ENCODE measurements around the gene DIP2B. TPM values are rescaled to one million over a fixed set of nuclear protein-coding genes. Genes with fewer than 3 reads are reported as not detected.

The DIP2B gene
- total RNA-seq, 1 experiment from 2014 or later, result 19.0 TPM

DNA sequence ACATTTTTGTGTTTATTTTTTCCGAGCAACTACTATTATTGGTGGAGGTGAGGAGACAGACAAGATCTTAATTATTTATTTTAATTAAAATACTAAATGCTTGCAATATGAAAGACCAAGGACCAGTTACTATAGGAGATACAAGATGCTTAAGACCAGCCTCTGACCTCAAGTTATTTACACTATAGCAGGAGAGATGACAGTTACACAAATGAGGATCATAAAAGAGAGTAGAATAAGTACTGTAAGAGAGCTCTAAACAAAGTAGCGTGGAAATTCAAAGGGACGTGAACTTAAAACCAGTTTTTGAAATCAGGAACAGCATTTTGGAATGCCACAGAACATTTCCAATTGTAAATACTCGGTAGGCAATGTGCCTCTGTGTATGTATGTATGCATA is 131.1 kb downstream of the DIP2B start:
- DNase-seq (ENCODE audit: low read depth), result no peak

GRCh38 chr12:50636505-50636904 is 131.7 kb downstream of the DIP2B start:
- DNase-seq (ENCODE audit: low read depth), result no peak

DNA sequence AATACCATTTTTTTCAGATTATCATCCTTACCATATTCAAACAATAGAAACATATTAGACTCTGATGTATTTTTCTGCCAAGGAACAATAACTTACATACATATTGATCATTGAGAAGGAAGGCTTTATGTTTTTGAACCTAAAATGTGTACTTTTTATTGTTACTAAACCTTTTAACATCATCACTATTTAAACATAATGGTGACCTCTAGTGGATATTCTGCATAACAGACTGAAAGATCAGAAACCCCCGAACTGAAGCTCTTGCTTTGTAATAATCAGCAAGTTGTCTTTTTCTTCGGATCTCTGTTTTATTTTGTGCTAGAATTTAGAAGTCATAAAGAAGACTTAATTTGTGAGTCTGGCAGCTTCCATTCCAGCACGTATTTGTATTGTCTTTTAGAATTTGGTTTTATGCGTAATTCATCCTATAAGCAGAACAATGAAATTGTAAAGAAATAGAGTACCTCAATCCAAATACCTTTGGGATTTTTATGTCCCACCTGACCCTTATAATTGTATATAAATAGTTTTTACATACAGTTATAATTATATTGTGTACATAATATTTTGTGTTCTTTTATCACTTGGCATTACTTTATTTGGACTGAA is 133.2 kb downstream of the DIP2B start:
- peak; percentile 52 for DNase-seq (ENCODE audit: low read depth)

GRCh38 chr12:50638482-50638880 is 133.7 kb downstream of the DIP2B start:
- no peak for DNase-seq (ENCODE audit: low read depth)

DNA sequence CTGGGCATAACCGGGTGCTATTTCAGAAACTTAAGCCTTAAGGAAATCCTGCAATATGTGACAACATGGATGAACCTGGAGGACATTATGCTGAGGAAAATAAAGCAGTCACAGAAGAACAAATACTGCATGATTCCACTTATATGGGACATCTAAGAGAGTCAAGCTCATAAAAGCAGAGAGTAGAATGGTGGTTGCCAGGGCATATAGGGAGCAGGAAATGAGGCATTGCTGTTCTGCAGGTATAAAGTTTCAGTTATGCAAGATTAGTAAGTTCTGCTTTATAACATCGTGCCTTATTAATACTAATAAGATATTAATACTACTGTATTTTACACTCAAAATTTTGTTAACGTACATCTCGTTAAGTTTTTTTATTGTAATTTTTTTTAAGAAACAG is 134.9 kb downstream of the DIP2B start:
- DNase-seq (ENCODE audit: low read depth), result no peak

DNA sequence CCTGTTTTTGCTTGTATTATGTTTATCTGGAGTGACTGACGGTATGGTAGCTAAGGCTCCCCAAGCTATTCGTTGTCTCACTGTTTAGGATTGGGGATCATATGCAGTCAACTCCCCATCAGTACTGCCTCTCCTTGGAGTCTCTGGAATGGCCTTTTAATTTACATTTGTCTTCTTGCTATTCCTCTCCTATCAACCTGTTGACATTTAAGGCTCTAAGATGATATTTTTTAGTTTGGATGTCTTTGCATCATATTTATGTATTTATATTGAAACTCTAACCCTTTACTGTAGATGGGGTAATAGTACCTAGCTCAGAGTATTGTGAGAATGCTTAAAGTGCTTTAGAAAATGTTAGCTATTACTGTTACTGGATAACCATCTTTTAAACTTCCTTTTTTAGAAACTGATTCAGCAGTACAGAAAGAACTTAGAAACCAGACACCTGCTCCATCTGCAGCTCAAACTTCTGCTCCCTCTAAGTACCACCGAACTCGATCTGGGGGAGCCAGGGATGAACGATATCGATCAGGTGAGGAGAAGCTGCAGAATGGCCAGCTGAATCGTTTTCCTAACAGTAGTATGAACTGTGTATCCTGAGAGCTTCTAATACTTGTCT is 135.6 kb downstream of the DIP2B start:
- no peak for DNase-seq (ENCODE audit: low read depth)

DNA sequence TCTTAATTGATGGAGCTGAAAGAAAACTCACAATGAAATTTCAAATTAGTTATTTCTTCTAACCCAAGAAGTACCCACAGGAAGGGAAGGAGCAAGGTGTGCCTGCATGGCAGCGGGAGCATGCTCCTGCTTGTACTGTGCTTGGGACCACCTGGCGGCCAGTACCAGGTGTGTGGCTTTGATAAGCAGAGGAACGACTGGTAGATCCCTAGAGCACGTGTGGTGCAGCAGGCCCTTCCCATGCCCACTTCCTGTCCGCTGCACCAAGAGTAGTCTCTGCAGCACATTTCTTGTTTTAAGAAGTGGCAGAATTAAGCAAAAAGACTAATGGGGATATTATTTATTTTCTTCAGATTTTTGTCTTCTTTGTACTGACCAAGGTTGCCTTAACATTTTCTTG is 136.8 kb downstream of the DIP2B start:
- peak; percentile 18 for DNase-seq (ENCODE audit: low read depth)

- peak; percentile 89 for DNase-seq (ENCODE audit: low read depth)
These were observed 137.3 kb downstream of the DIP2B start for GRCh38 chr12:50642035-50642451.

GRCh38 chr12:50642761-50643160 is 138.0 kb downstream of the DIP2B start:
- DNase-seq (ENCODE audit: low read depth), result no peak

DNA sequence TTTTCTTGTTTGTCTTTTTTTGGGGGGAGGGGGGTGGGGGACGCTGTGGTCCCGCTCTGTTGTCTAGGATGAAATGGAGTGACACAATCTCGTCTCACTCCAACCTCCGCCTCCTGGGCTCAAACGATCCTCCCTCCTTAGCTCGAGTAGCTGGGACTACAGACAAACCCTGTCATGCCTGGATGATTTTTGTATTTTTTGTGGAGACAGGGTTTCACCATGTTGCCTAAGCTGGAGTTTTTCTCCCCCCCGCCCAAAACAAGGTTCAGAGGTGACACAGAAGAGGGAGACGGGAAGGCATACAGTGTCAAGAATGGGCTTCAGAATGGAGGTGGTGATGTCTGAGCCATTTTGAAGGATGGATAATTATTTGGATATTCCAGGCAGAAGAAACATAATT is 142.2 kb downstream of the DIP2B start:
- no peak for DNase-seq (ENCODE audit: low read depth)

DNA sequence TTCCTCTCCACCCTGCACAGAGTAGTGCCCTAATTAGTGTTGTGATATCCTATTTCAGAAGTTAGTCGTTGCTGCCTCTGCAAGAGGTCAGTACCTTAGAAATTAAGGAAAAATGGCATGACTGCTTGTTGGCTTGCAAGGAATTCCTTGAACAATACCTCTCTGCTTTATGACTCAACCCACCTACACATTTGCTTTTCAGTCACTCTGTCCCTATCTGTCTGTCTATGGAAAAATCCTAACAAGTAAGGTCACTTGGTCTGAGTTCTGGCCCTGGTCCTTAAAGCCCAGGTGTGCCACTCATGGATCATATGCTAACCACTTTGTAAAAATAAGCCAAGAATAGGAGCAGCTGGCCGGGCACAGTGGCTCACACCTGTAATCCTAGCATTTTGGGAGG is 142.7 kb downstream of the DIP2B start:
- DNase-seq (ENCODE audit: low read depth), result peak; percentile 6

DNA sequence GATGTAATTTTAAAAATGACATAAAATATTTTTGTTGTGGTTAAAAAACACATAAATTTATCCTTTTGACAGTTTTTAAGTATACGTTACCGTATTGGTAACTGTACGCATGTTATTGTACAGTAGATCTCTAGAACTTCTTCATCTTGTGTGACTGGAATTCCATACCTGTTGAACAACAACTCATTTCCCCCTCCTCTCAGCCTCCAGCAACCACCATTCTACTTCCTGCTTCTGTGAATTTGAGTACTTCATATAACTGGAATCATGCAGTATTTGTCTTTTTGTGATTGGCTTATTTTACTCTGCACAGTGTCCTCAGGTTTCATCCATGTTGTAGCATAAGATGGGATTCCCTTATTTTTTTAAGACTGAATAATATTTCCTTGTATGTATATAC is 145.5 kb downstream of the DIP2B start:
- DNase-seq (ENCODE audit: low read depth), result no peak

GRCh38 chr12:50655374-50655921 is 150.7 kb downstream of the DIP2B start:
- no peak for DNase-seq (ENCODE audit: low read depth)

- DNase-seq (ENCODE audit: low read depth), result no peak
These were observed 154.5 kb downstream of the DIP2B start for GRCh38 chr12:50659260-50659659.

DNA sequence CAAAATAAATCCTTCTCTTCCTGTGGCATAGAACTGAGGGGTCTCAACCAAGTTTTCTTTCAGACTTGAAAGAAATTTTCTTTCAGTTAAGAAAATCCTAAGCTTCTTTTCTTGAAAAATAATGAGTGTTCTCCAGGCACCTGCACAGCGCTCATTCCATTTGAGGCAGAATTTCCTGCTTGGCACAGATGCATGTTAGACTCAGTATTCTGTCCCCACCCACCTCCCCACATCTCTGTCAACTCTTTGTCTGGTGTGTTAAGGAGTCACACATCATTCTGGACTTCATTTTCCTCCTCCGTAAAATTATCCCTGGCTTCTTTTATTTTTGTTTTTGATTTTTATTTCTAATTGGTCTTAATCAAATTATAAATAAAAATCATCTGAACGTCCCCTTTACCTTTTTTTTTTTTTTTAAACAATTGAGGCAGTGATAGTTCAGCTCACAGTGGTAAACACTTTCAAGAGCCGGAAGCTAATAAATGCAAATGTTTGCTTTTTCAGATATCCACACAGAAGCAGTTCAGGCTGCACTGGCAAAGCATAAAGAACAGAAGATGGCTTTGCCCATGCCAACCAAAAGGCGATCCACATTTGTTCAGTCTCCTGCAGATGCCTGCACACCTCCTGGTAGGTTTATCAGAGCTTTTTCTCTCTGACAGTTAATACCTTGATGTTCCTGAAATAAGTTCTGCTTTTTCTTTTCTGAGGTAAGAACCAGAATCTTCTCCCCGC is 155.1 kb downstream of the DIP2B start:
- DNase-seq (ENCODE audit: low read depth), result no peak

- DNase-seq (ENCODE audit: low read depth), result no peak
These were observed 155.6 kb downstream of the DIP2B start for GRCh38 chr12:50660425-50660822.

DNA sequence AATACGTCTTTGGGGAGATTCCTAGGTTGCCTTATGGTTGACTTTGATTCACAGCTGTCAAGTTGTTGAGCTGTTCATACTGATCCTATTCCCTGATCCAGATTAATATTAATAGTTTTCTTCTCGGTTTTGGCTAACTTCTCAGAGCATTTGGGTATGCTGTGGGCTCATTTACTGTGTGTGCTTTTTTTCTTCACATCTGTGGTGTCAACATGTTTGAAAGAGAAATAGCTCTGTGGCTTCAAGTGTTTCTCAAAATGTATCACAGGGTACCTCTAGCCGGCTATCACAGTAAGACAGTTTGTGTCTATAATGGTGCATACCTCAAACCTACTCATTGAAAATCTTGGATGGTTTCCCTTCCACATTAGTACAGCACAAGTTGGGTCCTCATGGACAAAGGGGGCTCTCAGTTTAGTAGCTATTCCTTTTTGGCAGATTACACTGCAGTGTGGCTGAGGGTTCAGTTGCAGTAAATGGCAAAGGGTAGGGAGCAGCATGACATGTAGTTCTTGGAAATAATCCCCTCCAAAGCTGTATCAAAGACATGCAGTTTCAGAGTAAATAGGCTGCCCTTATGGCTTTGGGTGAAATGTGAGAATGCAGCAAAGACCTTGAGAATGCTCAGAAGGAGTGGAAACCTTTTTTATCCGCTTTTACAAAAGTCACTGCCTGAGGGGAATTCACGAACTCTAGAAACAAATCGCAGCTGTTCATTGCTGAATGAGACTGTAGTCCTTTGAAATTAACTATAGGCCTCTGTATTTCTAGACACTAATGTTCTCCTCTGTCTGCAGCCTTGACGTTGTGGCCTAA is 156.7 kb downstream of the DIP2B start:
- DNase-seq (ENCODE audit: low read depth), result no peak

- DNase-seq (ENCODE audit: low read depth), result no peak
These were observed 157.3 kb downstream of the DIP2B start for GRCh38 chr12:50662116-50662510.

GRCh38 chr12:50665170-50665569 is 160.4 kb downstream of the DIP2B start:
- no peak for DNase-seq (ENCODE audit: low read depth)

DNA sequence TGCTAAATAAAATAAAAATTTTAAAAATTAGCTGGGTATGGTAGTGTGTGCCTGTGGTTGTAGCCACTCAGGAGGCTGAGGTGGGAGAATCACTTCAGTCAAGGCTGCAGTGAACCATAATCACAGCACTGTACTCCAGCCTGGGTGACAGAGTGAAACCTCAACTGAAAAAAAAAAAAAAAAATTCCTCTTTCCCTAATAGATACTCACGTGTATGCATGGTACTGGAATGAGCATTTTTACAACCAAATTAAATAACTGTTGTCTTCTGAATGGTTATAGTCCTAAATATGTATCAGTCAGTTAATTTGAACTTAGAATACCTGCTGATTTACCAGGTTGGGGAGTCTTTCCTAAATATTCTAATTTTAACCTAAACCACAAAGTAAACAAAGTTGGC is 160.8 kb downstream of the DIP2B start:
- DNase-seq (ENCODE audit: low read depth), result no peak

DNA sequence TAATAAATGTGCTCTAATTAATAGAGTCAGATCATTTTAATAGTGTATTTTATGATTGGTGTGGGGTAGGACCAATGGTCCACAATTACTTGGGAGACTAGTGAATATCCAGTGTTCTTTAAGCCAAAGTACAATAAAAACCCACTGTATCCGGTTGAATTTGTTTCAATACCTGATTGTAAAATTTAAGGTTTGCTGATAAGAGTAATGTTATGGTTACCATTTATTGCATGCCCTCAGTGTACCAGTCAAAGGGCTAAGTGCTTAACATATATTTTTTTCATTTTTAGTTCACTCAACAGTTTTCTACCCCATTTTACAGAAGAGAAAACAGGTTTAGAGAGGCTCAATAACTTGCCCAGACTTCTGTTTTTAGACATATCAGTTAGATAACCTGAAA is 161.2 kb downstream of the DIP2B start:
- DNase-seq (ENCODE audit: low read depth), result no peak

- DNase-seq (ENCODE audit: low read depth), result no peak
These were observed 167.4 kb downstream of the DIP2B start for GRCh38 chr12:50672158-50672557.
